OCI-LY3 (cell line): Measurements from ENCODE around the gene AUTS2.

Experiments
- H2AFZ ChIP-seq: fragments of 200-600, 300-600 bp; shearing (Covaris generic); 2 replicates; pipeline ENCODE4 v1.6.0; 2014; ENCODE audit warnings: antibody characterized with exemption, low read depth, low read length
- H3K27ac ChIP-seq: fragments of 200-600, 300-600 bp; sonication (generic); 2 replicates; pipeline ENCODE4 v1.5.1; 2014; ENCODE audit warnings: mild to moderate bottlenecking, low read length, moderate library complexity, mixed read lengths
- H3K27me3 ChIP-seq: fragments of 200-600, 300-600 bp; sonication (generic); 2 replicates; pipeline ENCODE4 v1.6.1; 2014; ENCODE audit warnings: low read depth, low read length, mixed read lengths
- H3K36me3 ChIP-seq: fragments of 200-600, 300-600 bp; sonication (generic); replicated peaks from 2 replicates; pipeline ENCODE3; 2014; ENCODE audit warnings: low read depth, low read length, mixed read lengths
- H3K4me1 ChIP-seq: fragments of 300-600, 200-600 bp; sonication (generic); 2 replicates; pipeline ENCODE4 v1.6.1; 2014; ENCODE audit warnings: low read length, mixed read lengths
- H3K4me2 ChIP-seq: fragments of 200-600, 300-600 bp; sonication (generic); 2 replicates; pipeline ENCODE4 v1.6.1; 2014; ENCODE audit warnings: low read length, mixed read lengths
- H3K4me3 ChIP-seq: fragments of 300-600, 200-600 bp; sonication (generic); 2 replicates; pipeline ENCODE4 v1.5.1; 2014; ENCODE audit warnings: antibody characterized with exemption, mild to moderate bottlenecking, low read length, moderate library complexity
- H3K79me2 ChIP-seq: fragments of 300-600, 200-600 bp; shearing (Covaris generic); 2 replicates; pipeline ENCODE4 v1.6.1; 2014; ENCODE audit warnings: mild to moderate bottlenecking, low read length, mixed read lengths
- H3K9ac ChIP-seq: fragments of 300-600, 200-600 bp; shearing (Covaris generic); 2 replicates; pipeline ENCODE4 v1.6.0; 2014; ENCODE audit warnings: mild to moderate bottlenecking, low read length, moderate library complexity
- H3K9me3 ChIP-seq: fragments of 200-600, 300-600 bp; shearing (Covaris generic); 2 replicates; pipeline ENCODE4 v1.6.1; 2014; ENCODE audit warnings: low read length, mixed read lengths; ENCODE audit not compliant: insufficient read depth
- H4K20me1 ChIP-seq: fragments of 200-600, 300-600 bp; sonication (generic); 2 replicates; pipeline ENCODE4 v1.6.1; 2016; ENCODE audit warnings: low read length, mixed read lengths; ENCODE audit not compliant: insufficient read depth
- CTCF ChIP-seq: fragments of 200-600, 300-600 bp; sonication (generic); IDR thresholded peaks from 2 replicates; pipeline ENCODE4 v1.5.1; 2014; ENCODE audit warnings: antibody characterized with exemption, low read length, low read depth
- EZH2phosphoT487 ChIP-seq: fragments of 200-600 bp; shearing (Covaris generic); IDR thresholded peaks from 2 replicates; pipeline ENCODE4 v1.6.1; 2018; ENCODE audit warnings: antibody characterized with exemption, mixed run types, low read depth

AUTS2 gene

DNA sequence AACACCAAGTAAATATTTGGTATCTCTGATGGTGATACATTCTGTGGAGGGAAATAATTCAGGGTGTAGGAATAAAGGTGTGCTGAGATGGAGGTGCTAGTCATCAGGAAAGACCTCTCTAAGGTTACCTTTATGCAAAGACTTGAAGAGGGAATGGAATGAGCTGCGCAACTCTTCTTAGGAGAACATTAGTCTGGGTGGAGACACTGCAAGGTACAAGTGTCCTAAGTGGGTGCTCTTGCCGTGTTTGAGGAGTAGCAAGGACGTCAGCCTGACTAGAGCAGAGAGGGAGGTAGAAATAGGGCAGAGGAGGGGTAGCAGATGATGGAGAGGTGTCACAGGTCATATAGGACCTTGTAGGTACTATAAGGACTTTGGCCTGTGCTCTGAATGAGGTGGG lies 148.1 kb downstream of the AUTS2 start:
- Histone ChIP-seq H3K27ac (no peak overlapping the region), H3K4me1 (no peaks in the 10 kb centered on the region), H3K9ac (no peak overlapping the region), H3K4me2 (no peak overlapping the region), H4K20me1 (no peaks in the 10 kb centered on the region), H3K4me3 (no peak overlapping the region), H2AFZ (no peak overlapping the region), H3K27me3 (peaks cover 14% of the 10 kb centered on the region), H3K9me3 (no peaks in the 10 kb centered on the region), H3K79me2 (no peaks in the 10 kb centered on the region), H3K36me3 (no peaks in the 10 kb centered on the region)
- no peak for TF ChIP-seq CTCF
- TF ChIP-seq EZH2phosphoT487: no peak

DNA sequence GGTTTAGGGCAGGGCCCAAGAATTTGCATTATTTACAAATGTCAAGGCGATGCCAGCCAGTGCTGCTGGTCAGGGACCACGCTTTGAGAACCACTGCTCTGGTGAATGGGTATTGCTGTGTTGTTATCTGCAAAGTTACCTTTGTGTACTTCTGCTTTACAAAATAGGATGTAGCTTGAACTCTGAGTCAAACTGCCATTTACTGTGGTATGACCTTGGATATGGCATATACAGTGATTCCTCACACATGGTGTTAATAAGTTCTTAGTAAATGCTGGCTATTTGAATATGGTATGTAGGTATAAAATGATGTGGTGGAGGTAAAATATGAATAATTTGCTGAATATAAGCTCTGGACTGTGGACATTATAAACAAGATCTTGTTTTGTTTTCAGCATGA lies 148.9 kb downstream of the AUTS2 start:
- H3K4me2 ChIP-seq: no peak overlapping the region
- H3K27ac ChIP-seq: no peak overlapping the region
- no peaks in the 10 kb centered on the region for H3K36me3 ChIP-seq
- H4K20me1 ChIP-seq: no peaks in the 10 kb centered on the region
- H3K4me3 ChIP-seq: no peak overlapping the region
- H3K9me3 ChIP-seq: no peaks in the 10 kb centered on the region
- peaks cover 14% of the 10 kb centered on the region for H3K27me3 ChIP-seq
- no peaks in the 10 kb centered on the region for H3K4me1 ChIP-seq
- H3K9ac ChIP-seq: no peak overlapping the region
- TF ChIP-seq EZH2phosphoT487: no peak
- no peak for TF ChIP-seq CTCF
- H3K79me2 ChIP-seq: no peaks in the 10 kb centered on the region
- H2AFZ ChIP-seq: no peak overlapping the region

DNA sequence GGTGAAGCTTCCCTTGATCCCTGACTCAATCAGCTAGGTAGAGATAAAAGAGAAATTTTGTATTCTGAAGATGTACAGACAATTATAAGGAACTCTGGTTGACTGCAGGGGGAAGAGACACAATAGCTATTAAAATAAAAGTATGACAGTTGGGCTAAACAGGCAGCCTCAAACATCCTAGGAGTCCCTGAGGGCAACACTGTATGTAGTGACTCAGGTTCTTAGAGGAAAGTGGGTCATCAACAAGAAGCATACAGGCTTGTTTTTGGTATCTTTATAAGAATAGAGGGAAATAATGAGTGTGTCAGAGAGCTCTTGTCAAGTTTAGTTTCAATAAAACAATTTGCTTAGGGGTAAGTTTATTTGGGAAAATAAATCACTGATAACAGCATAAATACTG lies 150.3 kb downstream of the AUTS2 start:
- H3K27me3 ChIP-seq: peaks cover 6% of the 10 kb centered on the region
- TF ChIP-seq CTCF (no peak), EZH2phosphoT487 (no peak)
- no peaks in the 10 kb centered on the region for H4K20me1 ChIP-seq
- no peak overlapping the region for H3K9ac ChIP-seq
- H2AFZ ChIP-seq: no peak overlapping the region
- H3K4me2 ChIP-seq: no peak overlapping the region
- no peak overlapping the region for H3K27ac ChIP-seq
- no peaks in the 10 kb centered on the region; the same call in 1 of the 2 replicates for H3K4me1 ChIP-seq
- no peaks in the 10 kb centered on the region for H3K36me3 ChIP-seq
- H3K4me3 ChIP-seq: no peak overlapping the region
- no peaks in the 10 kb centered on the region for H3K79me2 ChIP-seq
- no peaks in the 10 kb centered on the region for H3K9me3 ChIP-seq

DNA sequence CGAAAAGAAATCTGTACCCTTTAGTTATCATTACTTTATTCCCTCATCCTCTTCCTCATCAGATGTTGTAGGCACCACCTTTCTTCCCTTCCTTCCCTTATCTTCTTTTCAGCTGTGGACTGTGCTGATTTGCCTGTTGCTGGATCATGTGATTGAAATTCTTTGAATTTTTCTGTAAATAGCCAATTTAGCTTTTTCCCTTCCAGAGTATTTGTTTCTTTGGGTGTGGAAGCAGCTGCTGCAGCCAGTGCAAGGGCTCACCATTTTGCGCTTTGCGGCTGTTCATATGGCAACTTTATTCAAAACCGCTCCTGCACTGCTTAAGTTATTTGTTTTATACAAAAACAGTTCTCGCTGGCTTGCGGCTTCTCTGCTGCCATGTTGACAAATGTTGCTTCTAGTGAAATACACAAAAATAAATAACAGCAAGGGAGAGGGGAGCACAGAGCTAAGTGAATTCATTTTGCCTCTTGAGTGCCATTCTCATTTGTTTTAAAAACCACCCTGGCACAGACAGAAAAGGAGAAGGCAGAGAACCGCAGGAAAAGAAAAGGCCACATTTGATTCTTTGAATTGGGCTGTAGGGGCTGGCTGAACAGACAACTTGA lies 151.2 kb downstream of the AUTS2 start:
- Histone ChIP-seq H3K9ac (no peak overlapping the region), H3K4me1 (peaks cover 9% of the 10 kb centered on the region), H3K4me3 (no peak overlapping the region), H3K9me3 (no peaks in the 10 kb centered on the region), H3K36me3 (no peaks in the 10 kb centered on the region), H2AFZ (no peak overlapping the region), H3K27ac (no peak overlapping the region), H3K4me2 (no peak overlapping the region), H3K79me2 (no peaks in the 10 kb centered on the region), H4K20me1 (no peaks in the 10 kb centered on the region), H3K27me3 (peaks cover 6% of the 10 kb centered on the region)
- TF ChIP-seq EZH2phosphoT487: no peak
- no peak for TF ChIP-seq CTCF
